ES-I3 (cell line): ENCODE data around the gene CDH4.

Experiments
- H3K36me3 ChIP-seq: 2 replicates; pipeline ENCODE4 v1.6.1; 2013; ENCODE audit warnings: mild to moderate bottlenecking, low read length, control low read depth, moderate library complexity; ENCODE audit not compliant: insufficient read depth
- H3K4me1 ChIP-seq: 2 replicates; pipeline ENCODE4 v1.6.1; 2013; ENCODE audit warnings: mild to moderate bottlenecking, control low read depth, low read length; ENCODE audit not compliant: insufficient read depth
- H3K9ac ChIP-seq: 2 replicates; pipeline ENCODE4 v1.6.1; 2013; ENCODE audit warnings: low read depth, mild to moderate bottlenecking, low read length, moderate library complexity
- H3K9me3 ChIP-seq: 2 replicates; pipeline ENCODE4 v1.6.1; 2013; ENCODE audit warnings: mild to moderate bottlenecking, low read length, moderate library complexity; ENCODE audit not compliant: control insufficient read depth, insufficient read depth

CDH4 gene

GRCh38 chr20:61630391-61630650 is 378.3 kb downstream of the CDH4 start:
- H3K9me3 ChIP-seq, result no peaks in the 10 kb centered on the region
- no peak overlapping the region for H3K9ac ChIP-seq
- no peaks in the 10 kb centered on the region for H3K36me3 ChIP-seq
- H3K4me1 ChIP-seq, result no peaks in the 10 kb centered on the region

DNA sequence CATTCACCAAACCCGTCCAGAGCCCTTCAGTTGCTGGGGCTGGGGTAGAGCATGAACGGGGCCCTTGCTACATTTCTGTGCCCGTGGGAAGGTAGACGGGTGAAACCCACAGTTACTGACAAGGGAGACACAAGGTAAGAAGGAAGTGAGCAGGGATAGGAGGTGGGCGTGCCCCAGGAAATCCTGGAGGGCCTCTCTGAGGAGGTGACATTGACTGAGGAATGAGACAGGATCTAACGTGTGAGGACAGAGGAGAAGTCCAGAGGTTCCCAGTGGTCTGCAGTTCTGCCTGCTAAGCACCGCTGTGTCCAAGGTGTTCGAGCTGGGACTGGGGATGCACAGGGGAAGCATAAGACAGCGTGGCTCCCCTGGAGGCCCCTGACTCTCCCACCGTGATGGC is 378.8 kb downstream of the CDH4 start:
- Histone ChIP-seq H3K9me3 (no peaks in the 10 kb centered on the region), H3K4me1 (no peaks in the 10 kb centered on the region), H3K36me3 (no peaks in the 10 kb centered on the region), H3K9ac (no peak overlapping the region)

DNA sequence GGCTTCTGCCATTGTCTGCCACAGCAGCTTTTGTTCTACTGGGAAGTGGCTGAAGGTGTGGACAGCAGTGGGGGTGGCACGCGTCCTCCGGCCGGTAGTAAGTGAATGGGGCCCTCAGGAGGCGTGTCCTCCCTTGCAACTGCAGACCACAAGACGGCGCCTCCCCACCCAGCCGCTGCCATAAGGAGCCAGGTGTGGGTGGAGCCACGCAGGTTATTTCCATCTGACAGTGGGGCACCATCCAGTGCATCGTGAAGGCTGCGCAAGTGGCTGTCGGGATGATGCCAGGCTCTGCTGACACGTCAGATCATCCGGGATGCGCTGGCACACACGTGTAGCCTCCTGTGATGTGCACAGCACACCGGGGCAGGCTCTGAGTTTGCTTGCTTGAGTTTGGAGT is 379.7 kb downstream of the CDH4 start:
- Histone ChIP-seq H3K4me1 (no peaks in the 10 kb centered on the region), H3K9me3 (no peaks in the 10 kb centered on the region), H3K9ac (no peak overlapping the region), H3K36me3 (no peaks in the 10 kb centered on the region)

GRCh38 chr20:61633004-61633403 is 380.9 kb downstream of the CDH4 start:
- H3K4me1 ChIP-seq, result no peaks in the 10 kb centered on the region
- H3K36me3 ChIP-seq, result no peaks in the 10 kb centered on the region
- no peak overlapping the region for H3K9ac ChIP-seq
- no peaks in the 10 kb centered on the region for H3K9me3 ChIP-seq

DNA sequence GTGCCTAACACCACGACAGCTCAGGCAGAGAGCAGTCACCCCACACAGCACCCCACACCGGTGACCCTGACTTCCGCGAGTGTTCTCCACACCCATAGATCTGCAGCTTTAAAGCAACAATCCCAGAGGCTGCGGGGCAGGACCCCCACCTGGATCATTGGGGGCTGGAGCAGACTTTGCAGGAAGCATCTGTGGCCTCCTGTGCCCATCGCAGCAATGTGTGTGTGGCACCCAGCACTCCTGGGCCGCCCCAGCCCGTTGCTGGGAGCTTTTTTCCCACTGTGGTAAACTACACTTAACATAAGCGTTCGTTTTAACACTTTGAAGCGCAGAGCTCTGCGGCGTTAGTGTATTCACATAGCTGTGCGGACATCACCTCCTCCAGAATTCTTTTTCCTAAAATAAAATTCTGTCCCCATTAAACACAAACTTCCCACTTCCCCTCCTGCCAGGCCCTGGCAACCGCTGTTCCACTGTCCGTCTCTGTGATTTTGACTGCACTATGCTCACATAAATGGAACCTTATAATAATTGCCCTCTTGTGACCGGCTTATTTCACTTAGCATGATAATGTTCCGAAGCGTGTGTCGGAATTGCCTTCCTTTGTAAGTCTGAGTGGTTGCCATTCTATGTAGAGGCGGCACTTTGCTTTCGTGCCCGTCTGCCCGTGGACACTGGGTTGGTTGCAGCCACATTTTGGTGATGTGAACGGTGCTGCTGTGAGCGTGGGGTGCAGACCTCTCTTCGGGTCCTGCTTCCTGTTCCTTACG is 382.5 kb downstream of the CDH4 start:
- Histone ChIP-seq H3K9me3 (no peaks in the 10 kb centered on the region), H3K36me3 (no peaks in the 10 kb centered on the region), H3K4me1 (no peaks in the 10 kb centered on the region), H3K9ac (no peak overlapping the region)

DNA sequence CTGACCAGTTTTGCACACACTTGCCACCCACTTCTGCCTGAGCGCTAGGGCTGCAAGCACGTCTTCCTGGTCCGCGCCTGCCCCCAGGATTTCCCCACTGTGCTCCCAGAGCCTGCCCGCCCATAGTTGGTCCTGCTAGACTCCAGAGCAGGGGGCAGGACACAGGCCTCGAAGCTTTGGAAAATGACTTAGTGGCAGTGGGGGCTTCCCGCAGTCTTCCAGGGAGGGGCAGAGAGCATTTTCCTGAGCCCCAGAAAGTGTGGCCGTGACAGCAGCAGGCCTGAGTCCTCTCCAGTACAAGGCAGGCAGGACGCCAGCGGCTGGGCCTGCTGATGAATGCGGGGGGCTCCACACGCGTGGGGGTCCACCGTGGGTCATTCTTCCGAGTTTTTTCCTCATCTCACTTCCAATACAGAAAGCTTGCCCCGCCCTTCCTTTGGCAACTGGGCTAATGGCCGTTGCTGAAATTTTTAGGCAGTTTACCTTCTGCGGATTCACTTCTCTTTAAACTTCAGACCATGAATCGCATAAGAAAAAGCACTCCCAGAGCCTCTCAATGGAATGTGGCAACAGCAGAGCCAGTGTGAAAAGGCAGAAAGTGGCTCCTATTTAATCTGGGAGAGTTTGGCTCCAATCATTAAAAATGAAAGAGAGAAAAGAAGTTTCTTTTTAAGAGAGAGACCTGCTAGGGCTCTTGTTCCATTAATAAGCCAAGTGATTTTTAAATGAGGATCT is 383.8 kb downstream of the CDH4 start:
- H3K9ac ChIP-seq, result no peak overlapping the region
- H3K36me3 ChIP-seq, result no peaks in the 10 kb centered on the region
- no peaks in the 10 kb centered on the region for H3K9me3 ChIP-seq
- no peaks in the 10 kb centered on the region for H3K4me1 ChIP-seq

GRCh38 chr20:61636531-61637116 is 384.6 kb downstream of the CDH4 start:
- Histone ChIP-seq H3K9ac (no peak overlapping the region), H3K4me1 (no peaks in the 10 kb centered on the region)

DNA sequence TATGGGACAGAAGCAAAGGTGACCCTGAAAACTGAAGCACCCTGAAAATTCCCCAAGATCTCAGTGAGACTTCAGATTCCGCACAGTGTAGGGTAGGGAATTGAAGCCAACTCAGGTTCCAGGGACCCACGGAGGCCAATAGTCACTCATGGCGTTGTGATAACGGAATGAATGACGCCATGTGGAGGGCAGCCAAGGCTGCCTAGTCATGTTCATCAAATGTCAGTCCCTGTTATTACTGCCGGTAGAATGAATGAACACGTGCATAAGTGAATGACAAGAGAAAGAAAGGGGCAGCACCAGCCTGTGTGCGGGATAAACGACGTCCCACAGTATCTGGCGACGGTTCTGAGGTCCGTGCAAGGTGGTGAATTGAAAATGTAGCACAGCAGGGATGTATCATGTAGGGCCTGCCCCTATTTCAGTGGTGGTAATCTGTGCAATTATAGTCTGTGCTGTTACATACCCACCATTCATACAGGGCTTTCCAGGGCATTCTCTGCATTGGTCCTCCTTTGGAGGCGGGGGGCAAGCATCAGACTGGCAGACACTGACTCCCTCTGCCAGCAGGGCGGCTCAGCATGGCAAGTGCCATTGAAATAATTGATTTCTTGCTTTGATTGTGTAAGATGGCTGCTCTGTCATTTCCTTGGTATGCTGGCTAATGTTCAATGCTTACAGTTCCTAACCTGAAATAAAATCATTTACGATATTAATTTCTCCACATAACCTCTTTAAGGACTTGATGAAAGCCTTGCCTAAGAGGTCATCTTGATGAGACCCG is 386.9 kb downstream of the CDH4 start:
- no peaks in the 10 kb centered on the region for H3K4me1 ChIP-seq
- H3K36me3 ChIP-seq, result no peaks in the 10 kb centered on the region; the same call in 1 of the 2 replicates
- H3K9me3 ChIP-seq, result no peaks in the 10 kb centered on the region
- H3K9ac ChIP-seq, result no peak overlapping the region

More at GRCh38 chr20:61636531-61637116, 384.6 kb downstream of the CDH4 start:
- Histone ChIP-seq H3K36me3 (no peaks in the 10 kb centered on the region), H3K9me3 (no peaks in the 10 kb centered on the region)

DNA sequence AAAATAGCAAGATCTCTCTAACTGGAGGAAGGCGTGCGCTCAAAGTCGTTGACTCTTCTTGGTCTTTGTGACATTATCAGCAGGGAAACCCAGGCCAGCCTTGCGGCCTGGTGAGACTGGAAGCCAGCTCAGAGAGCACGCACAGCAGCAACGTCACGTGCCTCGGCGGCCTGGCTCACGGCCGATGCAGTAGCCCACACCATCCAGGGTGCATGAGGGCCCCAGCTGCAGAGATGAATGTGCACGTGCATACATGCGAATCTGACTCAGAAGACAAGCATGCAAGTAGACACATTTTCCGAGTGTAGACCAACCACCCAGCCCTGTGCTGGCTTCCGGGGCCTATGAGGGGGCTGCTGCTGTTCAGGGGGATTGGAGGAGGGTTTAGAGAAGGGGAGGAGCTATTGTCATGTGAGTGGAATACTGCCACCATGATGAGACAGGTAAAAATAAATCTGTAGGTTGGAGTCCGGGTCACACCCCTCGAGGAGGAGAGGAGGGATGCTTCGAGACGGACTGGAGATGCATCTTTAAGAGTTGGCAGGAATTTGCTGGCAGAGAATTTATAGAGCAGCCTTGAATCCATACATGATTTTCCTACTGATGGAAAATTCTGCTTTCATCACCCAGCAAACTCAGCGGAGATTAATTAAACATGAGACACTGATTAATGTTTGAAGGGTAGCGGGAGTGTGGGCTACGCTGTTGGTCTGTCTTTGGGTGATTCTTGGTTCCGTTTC is 388.2 kb downstream of the CDH4 start:
- Histone ChIP-seq H3K36me3 (no peaks in the 10 kb centered on the region; the same call in 1 of the 2 replicates), H3K9ac (no peak overlapping the region)

DNA sequence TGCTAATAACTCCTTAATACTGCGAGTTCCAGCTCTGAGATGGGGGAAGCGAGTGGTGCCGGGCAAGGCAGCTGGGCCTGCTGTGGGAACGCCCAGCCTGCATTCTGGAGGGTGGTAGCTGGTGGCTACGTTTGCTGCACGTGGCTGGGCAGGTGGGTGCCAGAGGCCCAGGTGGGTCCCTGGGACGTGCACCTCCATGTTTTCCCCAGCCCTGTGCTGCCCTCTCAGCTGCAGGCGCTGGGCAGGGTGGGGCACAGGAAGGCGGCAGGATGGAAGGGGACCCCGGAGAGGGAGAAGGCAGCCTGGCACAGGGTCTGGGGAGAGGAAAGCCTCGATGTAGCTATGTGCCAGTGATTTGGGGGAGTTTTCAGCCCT is 388.8 kb downstream of the CDH4 start:
- H3K9me3 ChIP-seq, result no peaks in the 10 kb centered on the region
- H3K4me1 ChIP-seq, result no peaks in the 10 kb centered on the region
- H3K9ac ChIP-seq, result no peak overlapping the region

More for the DNA sequence above, 388.2 kb downstream of the CDH4 start:
- H3K9me3 ChIP-seq, result no peaks in the 10 kb centered on the region
- H3K4me1 ChIP-seq, result no peaks in the 10 kb centered on the region

DNA sequence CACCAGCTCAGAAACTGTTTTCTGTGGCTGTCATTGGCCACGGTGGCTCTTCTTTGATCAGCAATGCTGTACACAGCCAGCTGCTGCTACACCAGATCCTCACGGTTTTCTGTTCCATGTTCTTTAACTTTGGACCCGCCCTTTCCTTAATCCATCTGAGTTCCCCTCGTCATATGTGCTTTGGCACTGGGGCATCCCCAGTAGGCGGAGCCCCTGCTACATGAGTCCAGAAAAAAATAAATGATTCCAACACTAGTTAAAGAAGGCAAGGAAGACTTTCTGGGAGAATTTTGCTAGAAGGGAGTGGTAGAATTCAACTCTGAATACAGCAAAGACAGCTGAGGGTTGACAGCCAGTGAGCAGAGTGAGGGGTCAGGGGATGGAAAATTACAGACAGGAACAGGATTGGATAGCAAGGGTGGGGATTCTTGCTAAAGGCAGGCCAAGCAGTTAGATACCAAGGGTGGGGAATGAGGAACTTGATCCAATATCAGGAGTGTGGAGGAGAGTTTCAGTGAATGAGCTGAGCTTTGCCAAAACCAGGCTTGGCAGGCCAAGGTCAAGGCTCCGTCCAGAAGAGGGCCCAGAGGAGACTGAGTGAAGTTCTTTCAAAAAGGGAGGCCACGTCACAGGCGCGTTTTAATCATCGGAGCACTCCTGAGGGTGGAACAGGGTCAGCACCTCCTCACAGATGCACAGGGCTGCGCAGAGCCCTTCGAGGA is 391.8 kb downstream of the CDH4 start:
- Histone ChIP-seq H3K9ac (no peak overlapping the region), H3K36me3 (no peaks in the 10 kb centered on the region; the same call in 1 of the 2 replicates), H3K4me1 (no peaks in the 10 kb centered on the region), H3K9me3 (no peaks in the 10 kb centered on the region)

More for the DNA sequence above, 388.8 kb downstream of the CDH4 start:
- no peaks in the 10 kb centered on the region; the same call in 1 of the 2 replicates for H3K36me3 ChIP-seq

DNA sequence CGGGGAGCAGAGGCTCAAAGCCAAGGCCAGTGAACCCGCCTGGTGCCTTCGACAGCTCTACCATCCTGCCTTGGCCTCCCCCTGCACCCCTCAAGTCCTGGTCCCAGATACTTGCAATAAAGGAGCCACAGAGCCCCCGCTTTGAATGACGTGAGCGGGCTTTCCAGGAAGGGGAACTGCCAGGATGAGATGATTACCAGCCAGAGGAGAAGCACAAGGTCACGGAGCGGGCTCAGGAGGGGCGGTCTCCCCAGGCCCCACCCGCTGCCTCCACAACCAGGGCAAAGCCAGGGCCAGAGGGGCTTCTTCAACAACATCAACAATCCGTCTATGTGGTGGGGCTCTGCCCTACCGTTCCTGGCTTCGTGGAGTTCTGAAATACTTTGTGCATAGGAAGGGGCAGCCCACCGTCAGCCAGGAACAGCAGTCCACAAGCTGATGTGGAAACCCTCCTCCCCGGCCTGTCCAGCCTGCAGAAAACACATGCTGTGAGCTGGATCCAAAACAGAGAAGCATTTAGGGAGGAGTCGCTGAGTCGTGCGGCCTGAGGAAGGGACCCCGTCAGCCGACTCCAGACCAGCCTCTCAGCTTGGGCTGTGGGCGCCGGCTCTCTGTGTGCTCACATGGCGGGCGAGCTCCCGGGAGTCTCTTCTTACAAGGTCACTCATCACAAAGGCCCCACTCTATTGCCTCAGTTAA is 392.5 kb downstream of the CDH4 start:
- Histone ChIP-seq H3K9ac (no peak overlapping the region), H3K36me3 (no peaks in the 10 kb centered on the region; the same call in 1 of the 2 replicates), H3K4me1 (no peaks in the 10 kb centered on the region), H3K9me3 (no peaks in the 10 kb centered on the region)

DNA sequence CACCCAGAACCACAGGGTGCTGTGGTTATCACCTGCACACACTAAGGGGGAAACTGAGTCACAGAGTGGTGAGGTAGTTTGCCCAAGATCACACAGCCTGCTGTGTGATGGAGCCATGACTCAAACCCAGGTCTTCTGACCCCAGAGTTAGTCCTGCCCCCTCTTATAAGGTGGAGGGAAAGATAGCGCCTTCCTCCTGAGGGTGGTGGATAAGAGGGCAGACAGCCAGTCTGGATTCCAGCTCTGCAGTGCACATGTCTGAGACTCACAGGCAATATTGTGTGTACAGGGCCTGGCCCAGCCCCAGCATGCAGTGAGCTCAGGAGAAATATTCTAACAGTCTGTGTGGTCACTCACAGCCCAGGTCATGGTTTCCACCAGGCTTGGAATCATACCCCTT is 393.7 kb downstream of the CDH4 start:
- H3K4me1 ChIP-seq, result no peaks in the 10 kb centered on the region
- no peaks in the 10 kb centered on the region for H3K9me3 ChIP-seq
- no peak overlapping the region for H3K9ac ChIP-seq
- H3K36me3 ChIP-seq, result no peaks in the 10 kb centered on the region; the same call in 1 of the 2 replicates
